Cardiac septum (tissue), 1 donor: ENCODE data around the gene TSPAN1. TPM values are rescaled to one million over a fixed set of nuclear protein-coding genes. Genes with fewer than 3 reads are reported as not detected.

Source experiments
- DNase-seq: peaks from one replicate; pipeline ENCODE4 v3.0.0-alpha.2; 2020; ENCODE audit warnings: low spot score
- intact Hi-C: fragments of 100-400 bp; cut with DNase I; formaldehyde crosslinking; loops from one replicate; pipeline ENCODE4 v1.14.0; 2022
- total RNA-seq: library from RNA; stranded (reverse); fragmentation: NEBNext Ultra II Directional; extraction: Animal tissue kit (Norgen Biotek cat#: 25700); gene quantifications from one replicate; pipeline ENCODE4 v1.2.1, GENCODE V29; 2021
- donor health status: DM: no; HTN: no; CAD: no.

TSPAN1 gene
- total RNA-seq, 1 donor from 2014 or later: 3.0 TPM

DNA sequence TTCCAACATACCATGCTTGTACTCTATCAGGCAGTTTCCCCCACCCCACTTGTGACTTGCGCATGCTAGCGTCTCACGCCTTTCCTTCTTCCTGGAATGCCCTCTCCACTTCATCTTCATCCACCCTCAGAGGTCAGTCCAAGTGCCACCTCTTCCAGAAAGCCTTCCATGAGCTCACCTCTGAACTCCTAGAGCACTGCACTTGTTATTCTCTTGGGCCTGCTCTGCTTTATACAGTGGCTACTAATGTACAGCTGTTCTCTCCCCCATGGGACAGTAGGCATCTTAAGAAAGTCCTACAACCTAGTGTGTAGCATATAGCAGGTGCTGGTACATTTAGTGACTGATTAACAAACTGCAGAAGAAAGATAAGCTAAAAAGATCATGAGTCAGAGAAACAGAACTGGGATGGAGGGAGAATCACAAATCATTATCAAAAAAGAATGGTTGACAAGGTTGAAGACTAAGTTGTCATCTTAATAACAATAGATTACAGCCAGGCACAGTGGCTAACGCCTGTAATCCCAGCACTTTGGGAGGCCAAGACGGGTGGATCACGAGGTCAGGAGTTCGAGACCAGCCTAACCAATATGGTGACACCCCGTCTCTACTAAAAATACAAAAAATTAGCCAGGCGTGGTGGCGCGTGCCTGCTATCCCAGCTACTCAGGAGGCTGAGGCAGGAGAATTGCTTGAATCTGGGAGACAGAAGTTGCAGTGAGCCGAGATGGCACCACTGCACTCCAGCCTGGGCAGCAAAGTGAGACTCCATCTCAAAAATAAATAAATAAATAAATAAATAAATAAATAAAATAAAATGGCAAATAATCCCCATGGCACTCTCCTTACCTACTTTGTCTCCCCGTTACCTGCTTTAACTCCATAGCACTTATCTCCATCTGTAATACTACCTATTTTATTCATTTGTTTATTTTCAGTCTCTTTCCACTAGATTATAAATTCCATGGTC, 16.3 kb upstream of the TSPAN1 start:
- intact Hi-C loops: no loop called here
- DNase-seq: no peak

GRCh38 chr1:46159516-46159915, 15.4 kb upstream of the TSPAN1 start:
- no peak for DNase-seq
- intact Hi-C loops: no loop called here

DNA sequence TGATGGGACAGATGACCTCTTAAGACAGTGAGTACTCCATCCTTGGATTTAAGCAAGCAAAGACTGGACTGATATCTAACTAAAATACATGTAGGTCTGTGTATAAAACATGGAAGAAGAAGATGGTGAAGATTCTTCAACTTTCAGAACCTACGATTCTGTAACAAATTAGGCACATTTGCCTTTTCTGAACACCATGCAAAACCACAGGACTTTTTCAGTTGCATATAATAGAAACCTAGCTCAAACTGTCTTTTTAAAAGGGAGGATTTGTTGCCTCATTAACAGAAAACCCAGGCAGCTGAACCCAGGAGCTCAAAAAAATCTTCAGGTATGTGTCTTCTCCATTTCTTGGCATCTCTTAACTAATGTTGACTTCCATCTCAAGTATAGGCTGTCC, 14.7 kb upstream of the TSPAN1 start:
- intact Hi-C loops: no loop called here
- no peak for DNase-seq

DNA sequence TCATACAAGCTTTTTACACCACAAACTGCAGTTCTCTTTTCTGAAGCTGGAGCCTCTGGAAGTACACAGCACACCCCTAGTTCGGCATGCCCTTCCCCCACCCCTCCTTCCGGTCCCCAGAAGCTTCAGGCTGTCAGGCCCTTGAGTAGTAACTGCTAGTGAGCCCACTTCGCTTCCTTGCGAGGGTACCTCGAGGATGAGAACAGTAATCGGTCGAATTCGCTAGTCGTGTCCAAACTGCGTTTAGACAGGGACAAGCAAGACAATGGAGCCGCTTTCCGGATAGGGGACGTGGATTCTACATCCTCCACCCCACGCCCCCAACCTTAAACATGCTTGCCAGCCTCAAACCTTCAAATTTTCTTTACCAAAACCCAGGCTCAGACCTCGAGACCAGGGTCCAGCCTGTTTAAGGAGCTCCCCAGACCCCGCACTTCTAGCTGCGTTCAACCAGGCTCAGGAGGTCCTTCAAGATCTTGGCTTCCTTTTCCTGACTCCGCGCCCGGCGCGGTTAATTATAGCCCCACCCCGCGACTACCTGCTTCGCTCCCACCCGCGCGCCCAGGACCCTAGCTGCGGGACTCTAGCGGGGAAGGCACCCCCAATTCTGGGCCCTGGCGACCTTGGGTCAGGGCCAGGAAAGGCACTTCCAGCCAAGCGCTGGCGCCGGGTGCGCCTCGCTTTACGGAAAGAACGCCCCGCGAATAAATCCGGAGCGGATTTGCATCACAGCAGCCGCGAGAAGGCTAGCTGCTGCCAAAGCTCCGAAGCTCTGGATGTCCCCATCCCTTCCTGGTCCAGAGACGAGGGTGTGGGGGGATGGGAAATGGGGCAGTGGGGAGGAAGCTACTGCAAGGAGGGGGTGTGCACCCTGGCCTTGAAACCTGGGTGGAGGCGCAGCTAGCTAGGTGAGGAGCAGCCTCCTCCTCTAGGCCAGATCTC, 8.1 kb upstream of the TSPAN1 start:
- intact Hi-C loops: loop anchor here (2.0 kb wide), 1 partner anchor 32 kb away; no protein-coding TSS in a partner anchor

GRCh38 chr1:46168477-46168876, 6.4 kb upstream of the TSPAN1 start:
- DNase-seq: no peak
- intact Hi-C loops: no loop called here

More for the DNA sequence above, 8.1 kb upstream of the TSPAN1 start:
- DNase-seq: peak; percentile 83

DNA sequence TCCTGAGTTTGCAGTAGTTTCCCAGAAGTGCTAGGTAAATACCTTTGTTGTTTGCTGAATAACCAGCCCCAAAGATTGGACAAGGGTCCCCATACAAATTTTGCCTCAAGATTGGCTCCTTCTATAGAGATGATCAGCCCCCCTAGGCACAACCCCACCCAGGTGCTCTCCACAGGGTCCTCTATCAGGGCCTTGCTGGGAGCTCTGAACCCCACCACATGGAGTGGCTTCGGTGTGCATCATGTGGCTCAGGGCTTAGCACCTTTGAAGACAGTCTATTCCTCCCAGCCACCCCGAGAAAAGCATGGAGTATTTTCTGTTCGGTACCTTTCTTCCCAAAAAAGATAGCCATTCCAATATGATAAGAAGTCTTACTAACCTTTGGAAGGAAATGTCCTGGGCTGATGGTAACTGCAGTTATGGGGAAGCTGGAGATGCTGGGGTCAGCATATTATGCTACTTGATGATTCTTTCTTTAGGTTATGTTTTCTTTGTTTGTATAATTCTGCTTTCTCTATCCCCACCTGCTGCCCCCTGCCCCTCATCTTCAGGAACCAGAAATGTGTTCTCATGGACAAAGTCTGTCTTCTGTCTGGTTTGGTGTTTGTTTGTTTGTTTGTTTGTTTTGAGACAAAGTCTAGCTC, 5.0 kb upstream of the TSPAN1 start:
- no peak for DNase-seq
- intact Hi-C loops: no loop called here

DNA sequence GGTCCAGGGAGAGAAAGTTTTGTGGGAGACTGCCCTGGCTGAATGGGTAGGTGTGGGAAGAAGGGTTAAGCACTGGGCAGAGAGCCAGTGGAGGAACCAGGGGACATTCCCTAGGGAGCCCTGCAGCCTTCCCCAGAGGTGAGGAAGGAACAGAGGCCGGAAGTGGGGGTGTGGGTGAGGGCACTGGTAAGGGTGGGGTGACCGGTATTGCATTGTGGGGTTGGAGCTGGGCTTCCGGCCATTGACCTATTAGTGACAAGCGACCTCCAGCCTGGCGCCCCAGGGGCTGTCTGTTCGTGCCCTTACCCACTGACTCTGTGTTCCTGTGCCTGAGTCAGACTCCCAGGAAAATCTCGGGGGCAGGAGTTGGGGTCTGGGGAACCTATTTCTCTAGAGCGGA, 3.5 kb upstream of the TSPAN1 start:
- no peak for DNase-seq
- intact Hi-C loops: no loop called here

GRCh38 chr1:46171871-46172270, 3.0 kb upstream of the TSPAN1 start:
- intact Hi-C loops: loop anchor here (2.0 kb wide), 1 partner anchor 39 kb away; the partner anchor contains the start of gene PIK3R3
- no peak for DNase-seq

DNA sequence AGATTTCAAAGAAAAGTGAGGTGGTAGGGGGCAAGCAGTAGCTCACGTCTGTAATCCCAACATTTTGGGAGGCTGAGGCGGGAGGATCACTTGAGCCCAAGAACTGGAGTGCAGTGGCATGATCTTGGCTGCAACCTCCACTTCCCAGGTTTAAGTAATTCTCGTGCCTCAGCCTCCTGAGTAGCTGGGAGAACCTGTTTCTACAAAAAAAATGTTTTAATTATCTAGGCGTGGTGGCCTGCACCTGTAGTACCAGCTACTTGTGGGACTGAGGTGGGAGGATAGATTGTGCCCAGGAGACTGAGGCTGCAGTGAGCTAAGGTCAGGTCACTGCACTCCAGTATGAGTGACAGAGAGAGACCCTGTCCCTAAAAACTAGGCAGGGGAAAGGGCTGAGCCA, 2.6 kb upstream of the TSPAN1 start:
- intact Hi-C loops: loop anchor here (2.0 kb wide), 1 partner anchor 40 kb away; the partner anchor contains the start of gene PIK3R3
- no peak for DNase-seq

DNA sequence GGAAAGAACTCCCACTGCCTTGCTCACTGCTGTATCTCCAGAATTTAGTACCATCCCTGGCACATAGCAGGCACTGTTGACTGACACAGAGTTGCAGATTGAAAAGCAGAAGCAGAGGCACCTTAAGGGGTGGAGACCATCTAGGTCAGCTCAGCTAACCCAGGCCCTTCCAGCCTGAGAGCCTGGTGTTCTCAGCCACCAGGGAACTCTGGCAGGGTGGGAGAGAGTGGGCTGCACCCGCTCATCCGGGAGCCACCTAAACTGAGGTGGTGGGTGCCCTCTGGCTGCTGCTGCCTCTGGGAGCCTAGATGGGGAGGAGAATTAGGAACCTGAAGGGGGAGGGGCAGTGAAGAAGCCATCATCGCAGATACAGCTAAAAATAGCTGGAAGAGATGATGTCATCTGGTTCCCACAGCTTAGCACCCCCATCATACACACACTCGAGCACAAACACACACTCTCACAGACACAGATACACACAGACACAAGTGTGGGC, 1.5 kb upstream of the TSPAN1 start:
- intact Hi-C loops: loop anchor here (2.0 kb wide), 1 partner anchor 41 kb away; the partner anchor contains the start of gene PIK3R3
- DNase-seq: no peak

- intact Hi-C loops: no loop called here
- no peak for DNase-seq
These were observed 356 bp downstream of the TSPAN1 start for GRCh38 chr1:46175243-46175642.

DNA sequence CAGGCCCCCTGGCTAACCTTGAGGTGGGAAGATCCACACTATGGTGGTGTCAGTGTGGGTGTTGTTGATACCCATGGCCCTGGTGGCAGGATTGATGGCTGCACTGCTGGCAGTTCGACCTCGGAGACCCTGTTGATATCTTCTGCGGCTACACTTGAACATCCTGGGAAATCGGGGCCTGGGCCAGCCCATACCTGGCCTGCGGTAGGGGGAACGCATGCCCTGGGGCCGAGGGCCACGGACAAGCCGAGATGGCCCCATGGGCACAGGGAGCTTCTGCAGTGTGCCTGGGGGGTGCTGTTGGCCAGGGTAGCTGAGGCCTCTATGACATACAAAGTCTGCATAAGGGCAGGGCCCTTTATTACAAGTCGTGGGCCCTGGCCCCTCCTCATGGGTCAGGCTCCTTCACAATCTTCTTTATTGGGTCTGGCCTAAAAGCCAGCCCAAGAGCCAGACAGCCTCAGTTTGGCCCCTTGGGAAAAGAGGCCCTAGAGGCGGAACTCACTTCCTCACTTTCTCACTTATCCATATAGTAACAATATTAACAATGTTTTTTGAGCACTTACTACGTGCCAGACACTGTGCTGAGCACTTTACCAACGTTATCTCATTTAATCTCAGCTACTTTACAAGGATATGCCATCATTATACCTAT, 1.5 kb downstream of the TSPAN1 start, which contains the start of gene P3R3URF:
Gene P3R3URF, minus strand, starts transcription at position 278 of the 655 bp plus-strand sequence. Its CDS starts 17 bp downstream, at position 261.
- DNase-seq: no peak
- intact Hi-C loops: no loop called here

- intact Hi-C loops: loop anchor here (1.0 to 10.0 kb wide), 4 partner anchors 43 to 495 kb away; partner anchors contain the start of genes GPBP1L1, MAST2 and TMEM69
- DNase-seq: no peak
These were observed 4.5 kb downstream of the TSPAN1 start for GRCh38 chr1:46179138-46180081.

- intact Hi-C loops: loop anchor here (1.0 to 10.0 kb wide), 4 partner anchors 42 to 495 kb away; partner anchors contain the start of genes GPBP1L1, MAST2 and TMEM69
- no peak for DNase-seq
These were observed 5.3 kb downstream of the TSPAN1 start for GRCh38 chr1:46180082-46180616.

- no peak for DNase-seq
- intact Hi-C loops: loop anchor here (5.0 to 10.0 kb wide), 3 partner anchors 41 to 497 kb away; partner anchors contain the start of genes GPBP1L1, MAST2 and TMEM69
These were observed 6.7 kb downstream of the TSPAN1 start for GRCh38 chr1:46181343-46182260.
